Hippocampal formation (tissue), 2 donors: ENCODE data around the gene TSHZ2.

ENCODE experiments used
- DNase-seq, 2 donors: peaks; one replicate each; lab custom pipeline; 2025; lab: John Stamatoyannopoulos, UW

The TSHZ2 gene

DNA sequence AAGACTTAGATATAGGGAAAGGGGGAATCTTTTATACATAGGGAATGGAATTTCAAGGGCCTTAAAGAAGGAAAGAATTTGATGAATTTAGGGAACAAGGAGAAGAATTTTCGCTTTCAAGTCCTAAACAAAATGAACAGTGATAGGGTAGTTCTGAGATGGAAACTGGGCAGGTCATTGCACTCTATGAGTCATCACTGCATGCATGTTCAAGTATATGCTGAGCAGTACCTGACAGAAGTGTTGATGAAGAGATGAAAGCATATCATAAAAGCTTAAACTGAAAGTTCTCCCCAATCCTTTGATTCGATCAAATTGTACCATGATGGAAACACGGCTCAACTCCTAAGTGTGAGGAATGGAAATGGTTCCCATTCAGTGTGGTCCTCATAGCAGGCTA is 271.0 kb downstream of the TSHZ2 start:
- DNase-seq, result no peak

DNA sequence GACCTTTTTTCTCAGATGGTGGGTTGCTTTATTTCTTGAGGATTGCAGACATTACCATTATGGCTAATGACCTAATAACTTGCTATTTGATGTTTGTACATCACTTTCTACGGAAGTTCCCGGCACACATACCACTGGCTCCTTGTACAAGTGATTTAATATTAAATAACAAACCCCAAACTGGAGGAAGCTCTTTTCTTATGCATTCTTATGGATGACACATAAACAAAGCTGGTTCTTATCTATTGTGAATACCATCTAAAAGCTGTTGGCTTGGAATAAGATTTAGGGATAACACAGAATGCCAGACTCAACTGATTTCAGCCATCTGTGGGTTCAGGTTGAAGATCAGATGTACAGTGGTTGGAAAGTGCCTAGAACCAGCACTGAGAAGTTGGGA is 272.6 kb downstream of the TSHZ2 start:
- no peak for DNase-seq

- no peak for DNase-seq
Measured at GRCh38 chr20:53245574-53245973, 273.4 kb downstream of the TSHZ2 start.

- no peak for DNase-seq
Measured at GRCh38 chr20:53247468-53248103, 275.4 kb downstream of the TSHZ2 start.

GRCh38 chr20:53250456-53250855 is 278.3 kb downstream of the TSHZ2 start:
- no peak for DNase-seq

DNA sequence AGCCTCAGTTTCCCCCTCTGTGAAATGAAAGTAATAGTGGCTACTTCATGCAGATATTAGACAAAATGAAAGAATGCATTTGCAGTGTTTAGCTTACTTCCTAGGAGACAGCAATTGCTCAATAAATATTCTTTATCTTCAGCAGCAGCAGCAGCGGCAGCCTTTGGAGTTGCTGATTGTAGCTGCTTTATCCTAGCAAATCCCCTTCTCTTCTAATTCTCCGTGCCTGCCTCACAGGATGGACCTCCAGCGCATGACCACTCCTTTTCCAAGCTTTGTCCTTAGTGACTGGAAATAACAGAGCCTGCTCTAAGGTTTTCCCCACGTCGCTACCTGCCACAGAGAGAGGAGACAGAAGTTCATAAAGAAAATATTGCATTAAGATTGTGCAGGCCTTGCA is 279.8 kb downstream of the TSHZ2 start:
- DNase-seq, result no peak

GRCh38 chr20:53253668-53254067 is 281.5 kb downstream of the TSHZ2 start:
- no peak for DNase-seq

GRCh38 chr20:53255102-53255710 is 283.0 kb downstream of the TSHZ2 start:
- DNase-seq, result no peak

DNA sequence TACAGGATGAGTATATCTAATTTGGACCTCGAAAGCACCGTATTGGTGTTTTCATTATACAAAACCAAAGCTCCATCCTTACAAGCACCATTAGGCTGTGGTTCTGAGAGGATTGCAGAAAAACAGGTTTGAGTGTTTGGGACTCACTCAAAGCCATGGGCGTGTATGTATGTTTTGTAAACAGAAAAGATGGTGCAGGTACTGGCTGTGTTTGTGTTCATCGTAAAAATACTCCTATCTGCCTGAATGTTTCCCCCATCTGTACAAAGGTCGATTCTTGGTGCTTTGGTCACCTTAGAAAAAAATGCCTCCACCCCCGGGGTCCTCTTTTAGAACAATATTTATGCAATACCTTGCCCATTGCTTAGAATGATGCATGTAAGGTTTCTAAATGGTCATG is 286.6 kb downstream of the TSHZ2 start:
- DNase-seq, result no peak

DNA sequence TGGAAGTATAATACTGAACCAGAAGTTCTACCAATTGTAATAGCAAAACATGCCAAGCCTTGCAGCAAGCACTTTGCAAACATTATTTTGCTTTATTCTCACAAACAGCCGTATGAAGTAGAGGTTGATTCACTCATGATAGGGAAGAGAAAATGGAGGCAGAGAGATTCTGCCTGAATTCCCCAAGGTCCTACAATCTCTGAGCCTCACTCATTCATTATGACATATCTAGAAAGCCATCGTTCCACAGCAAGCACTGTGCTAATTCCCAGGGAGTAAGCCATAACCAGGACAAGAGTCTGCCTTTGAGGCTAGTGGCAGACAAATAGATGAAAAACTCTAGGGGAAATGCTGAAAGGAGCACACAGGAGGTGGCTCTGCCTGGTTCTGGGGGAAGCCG is 288.0 kb downstream of the TSHZ2 start:
- DNase-seq, result no peak

- no peak for DNase-seq
Measured at GRCh38 chr20:53260591-53260990, 288.4 kb downstream of the TSHZ2 start.

DNA sequence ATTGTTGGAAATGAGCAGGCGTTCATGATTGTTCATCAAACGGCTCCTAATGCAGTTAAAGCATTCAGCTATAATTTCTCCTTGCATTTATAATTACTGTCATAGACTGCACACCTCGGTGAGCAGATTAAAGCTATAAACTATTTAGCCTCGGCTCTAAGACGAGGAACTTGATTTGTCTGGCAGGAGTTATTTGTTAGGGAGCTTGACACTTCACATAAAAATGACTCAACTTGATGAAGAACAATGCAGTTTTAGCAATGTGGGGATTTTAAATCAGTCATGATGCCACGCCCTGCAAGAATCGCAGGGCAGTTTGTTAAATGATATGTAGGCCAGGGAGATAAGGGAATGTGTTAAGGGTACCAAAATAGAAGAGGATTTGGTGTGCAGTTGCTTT is 290.2 kb downstream of the TSHZ2 start:
- DNase-seq, result no peak

DNA sequence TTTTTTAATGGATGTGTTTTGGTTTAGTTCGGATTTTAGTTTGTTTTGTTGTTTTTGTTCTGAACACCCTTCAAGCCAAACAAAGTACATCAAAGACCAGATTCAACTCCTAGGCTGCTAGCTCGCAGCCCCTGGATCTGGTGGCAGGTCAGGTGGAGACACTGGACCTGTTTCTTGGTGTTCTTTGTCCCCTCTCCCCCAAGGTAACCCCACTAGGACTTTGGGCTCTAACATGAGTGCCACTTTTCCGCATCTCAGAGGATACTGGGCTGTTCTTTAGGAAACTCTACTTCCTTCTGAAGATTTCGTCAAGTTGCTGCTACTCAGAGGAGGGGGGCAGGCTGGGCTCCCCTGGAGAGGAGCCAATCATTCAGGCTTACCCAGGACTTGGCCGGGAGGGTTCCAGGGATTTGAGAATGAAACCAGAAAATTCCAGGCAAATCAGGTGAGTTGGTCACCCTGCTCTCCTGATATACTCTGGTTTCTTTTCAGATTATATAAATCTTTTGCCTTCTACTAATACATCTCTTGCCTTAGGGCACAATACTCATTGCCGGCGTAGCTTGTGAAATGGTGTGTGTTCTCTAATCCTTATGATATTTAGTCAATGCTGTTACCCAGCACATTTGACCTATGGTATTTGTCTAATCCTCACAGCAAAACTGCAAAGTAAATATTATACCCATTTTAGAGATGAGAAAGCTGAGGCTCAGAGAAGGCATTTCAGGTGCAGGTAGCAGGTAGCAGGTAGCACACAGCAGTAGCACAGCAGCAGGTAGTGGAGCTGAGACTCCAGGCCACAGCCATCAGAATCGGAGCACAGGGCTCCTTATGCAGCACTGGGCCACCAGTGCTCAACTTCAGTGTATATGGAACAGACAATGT is 291.6 kb downstream of the TSHZ2 start:
- no peak for DNase-seq

GRCh38 chr20:53264604-53265003 is 292.4 kb downstream of the TSHZ2 start:
- DNase-seq, result no peak

GRCh38 chr20:53265304-53265875 is 293.2 kb downstream of the TSHZ2 start:
- no peak for DNase-seq

- DNase-seq, result no peak
Measured at GRCh38 chr20:53269380-53269779, 297.2 kb downstream of the TSHZ2 start.

- no peak for DNase-seq
Measured at GRCh38 chr20:53270792-53271375, 298.7 kb downstream of the TSHZ2 start.

- no peak for DNase-seq
Measured at GRCh38 chr20:53274365-53274764, 302.2 kb downstream of the TSHZ2 start.

DNA sequence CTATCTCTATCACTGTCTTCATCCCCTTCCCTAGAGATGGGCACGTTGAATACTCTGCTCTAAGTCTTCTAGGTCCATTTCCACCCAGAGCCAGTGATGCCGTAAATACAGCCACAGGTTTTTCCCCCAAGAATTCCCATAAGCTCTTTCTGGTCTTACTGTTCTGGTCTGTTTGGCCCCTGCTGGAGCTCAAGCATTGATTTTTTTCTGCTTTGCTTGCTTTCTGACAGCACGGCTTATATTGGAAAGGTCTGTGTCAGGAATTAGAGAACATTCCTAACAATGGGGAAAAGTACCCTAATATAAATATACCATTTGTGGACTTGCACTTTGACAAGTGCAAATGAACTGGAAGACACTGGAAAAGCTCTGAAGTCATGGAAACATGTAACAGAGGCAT is 302.6 kb downstream of the TSHZ2 start:
- DNase-seq, result no peak

- no peak for DNase-seq
Measured at GRCh38 chr20:53276143-53276542, 304.0 kb downstream of the TSHZ2 start.

DNA sequence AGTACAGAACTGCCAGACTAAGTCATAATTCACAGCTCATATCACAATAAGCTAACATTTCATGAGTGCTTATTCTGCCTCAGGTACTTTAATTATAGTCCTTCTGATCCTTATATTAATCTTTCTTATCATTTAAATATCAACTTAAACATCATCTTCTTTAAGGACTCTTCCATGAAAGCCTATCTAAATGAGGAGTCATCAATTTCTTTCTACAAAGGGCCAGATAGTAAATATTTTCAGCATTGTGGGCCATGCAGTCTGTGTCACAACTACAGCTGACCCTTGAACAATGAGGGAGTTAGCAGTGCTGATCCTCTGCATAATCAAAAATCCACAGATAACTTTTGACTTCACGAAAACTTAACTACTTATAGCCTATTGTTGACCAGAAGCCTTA is 306.4 kb downstream of the TSHZ2 start:
- DNase-seq, result no peak

- DNase-seq, result no peak
Measured at GRCh38 chr20:53279735-53280134, 307.6 kb downstream of the TSHZ2 start.
